ENCODE measurements around the gene GNAS-AS1.

GRCh38 chr20:58813369-58813768 lies 37.3 kb downstream of the GNAS-AS1 start:
- TF ChIP-seq GATA2 (IDR thresholded peaks at IDR 0.05; ENCODE audit: low read depth, low read length) (no peak), GATA3 (IDR thresholded peaks at IDR 0.05; ENCODE audit: low read depth, low read length) (no peak)
